GM12892 (cell line): ENCODE data around the gene SPATA16.

Source experiments
- POLR2A ChIP-seq: IDR thresholded peaks from 2 replicates; pipeline ENCODE4 v1.6.1; 2011; ENCODE audit warnings: low read depth, low read length, control low read depth
- POLR2AphosphoS5 ChIP-seq: IDR thresholded peaks from 2 replicates; pipeline ENCODE4 v1.6.1; 2011; ENCODE audit warnings: low read depth, low read length, control low read depth
- TAF1 ChIP-seq: IDR thresholded peaks from 2 replicates; pipeline ENCODE4 v1.6.1; 2011; ENCODE audit warnings: low read depth, mild to moderate bottlenecking, control low read depth, low read length, borderline replicate concordance

- no peak for TF ChIP-seq POLR2A
- TF ChIP-seq POLR2AphosphoS5: no peak
- TF ChIP-seq TAF1: no peak
Observed at GRCh38 chr3:173096140-173096539, 44.9 kb downstream of the SPATA16 start.
